SU-DHL-6 (cell line): ENCODE measurements around the gene RAB10.

Source experiments
- H2AFZ ChIP-seq: fragments of 200-600 bp; sonication (generic); 2 replicates; pipeline ENCODE4 v1.6.1; 2014; ENCODE audit warnings: low read depth, mild to moderate bottlenecking, moderate library complexity, mixed read lengths, antibody characterized with exemption, low read length; ENCODE audit not compliant: severe bottlenecking
- H3F3A ChIP-seq: fragments of 200-600 bp; shearing (Covaris generic); 2 replicates; pipeline ENCODE4 v1.6.0; 2016; ENCODE audit warnings: antibody characterized with exemption, mild to moderate bottlenecking; ENCODE audit not compliant: insufficient read depth
- H3K27ac ChIP-seq: fragments of 200-600 bp; sonication (generic); 2 replicates; pipeline ENCODE4 v1.5.1; 2016; ENCODE audit warnings: low read depth, mild to moderate bottlenecking, low read length, moderate library complexity, mixed read lengths
- H3K27me3 ChIP-seq: fragments of 200-600 bp; sonication (generic), shearing (Covaris generic); 2 replicates; pipeline ENCODE4 v1.6.0; 2014; ENCODE audit warnings: mild to moderate bottlenecking, low read length
- H3K36me3 ChIP-seq: fragments of 200-600 bp; sonication (generic); 2 replicates; pipeline ENCODE4 v1.6.1; 2014; ENCODE audit warnings: mild to moderate bottlenecking, low read length, mixed read lengths
- H3K4me2 ChIP-seq: fragments of 300-600, 200-600 bp; shearing (Covaris generic), sonication (generic); 2 replicates; pipeline ENCODE4 v1.6.0; 2014; ENCODE audit warnings: low read length, low read depth, mild to moderate bottlenecking; ENCODE audit not compliant: poor library complexity, severe bottlenecking
- H3K4me3 ChIP-seq: fragments of 200-600 bp; sonication (generic); 2 replicates; pipeline ENCODE4 v1.5.1; 2014; ENCODE audit warnings: antibody characterized with exemption, low read length, mild to moderate bottlenecking, mixed read lengths; ENCODE audit not compliant: insufficient read depth, poor library complexity, severe bottlenecking
- H3K79me2 ChIP-seq: fragments of 200-600 bp; sonication (generic); 2 replicates; pipeline ENCODE4 v1.6.1; 2014; ENCODE audit warnings: mild to moderate bottlenecking, low read length, moderate library complexity; ENCODE audit not compliant: insufficient read depth
- H3K9ac ChIP-seq: fragments of 200-600 bp; sonication (generic); 2 replicates; pipeline ENCODE4 v1.7.0; 2014; ENCODE audit warnings: mild to moderate bottlenecking, low read length
- H3K9me2 ChIP-seq: fragments of 200-600 bp; sonication (generic); replicated peaks from 2 replicates; pipeline ENCODE4 v1.6.1; 2014; ENCODE audit warnings: low read length; ENCODE audit not compliant: insufficient read depth
- H3K9me3 ChIP-seq: fragments of 200-600 bp; sonication (generic); 2 replicates; pipeline ENCODE4 v1.6.1; 2014; ENCODE audit warnings: low read length, mixed read lengths; ENCODE audit not compliant: insufficient read depth
- H4K20me1 ChIP-seq: fragments of 200-600 bp; sonication (generic); 2 replicates; pipeline ENCODE4 v1.6.1; 2014; ENCODE audit warnings: low read depth, mild to moderate bottlenecking, antibody characterized with exemption, low read length, moderate library complexity, mixed read lengths
- EZH2phosphoT487 ChIP-seq: fragments of 200-600 bp; sonication (generic), shearing (Covaris generic); conservative IDR thresholded peaks from 2 replicates; pipeline ENCODE4 v1.6.1; 2018; ENCODE audit warnings: mild to moderate bottlenecking, antibody characterized with exemption, low read length, moderate library complexity, mixed read lengths
- TF ChIP-seq, protein P1 (sequence below): fragments of 200-600 bp; sonication (generic); IDR thresholded peaks from one replicate; pipeline ENCODE4 v1.5.1; 2017; ENCODE audit warnings: antibody characterized with exemption, mild to moderate bottlenecking, low read length, moderate library complexity; ENCODE audit not compliant: insufficient read depth, poor library complexity, severe bottlenecking

The RAB10 gene

DNA sequence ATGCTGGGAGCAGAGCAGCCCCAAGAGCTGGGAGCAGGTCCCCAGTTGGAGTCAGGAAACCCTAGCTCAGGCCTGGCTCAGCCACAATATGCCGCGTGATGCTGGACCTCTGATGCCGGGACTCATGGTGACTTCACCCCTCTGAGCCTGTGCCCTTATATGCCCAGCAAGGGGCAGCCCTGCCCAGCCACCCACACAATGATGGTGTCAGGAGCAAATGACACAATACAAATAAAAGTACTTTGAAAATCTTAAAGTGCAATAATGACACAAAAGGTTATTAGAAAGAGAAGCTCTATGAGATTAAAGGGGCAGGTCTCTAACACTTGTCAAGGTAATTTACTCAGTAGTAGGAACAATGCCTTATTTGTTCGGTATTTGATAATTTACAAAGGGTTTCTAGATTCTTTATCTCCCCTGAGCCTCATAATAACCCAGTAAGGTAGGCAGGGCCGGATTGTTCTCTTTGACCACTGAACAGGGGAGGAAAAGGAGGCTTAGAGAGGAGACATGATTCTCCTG lies 33.3 kb upstream of the RAB10 start:
- no peak for TF ChIP-seq EZH2phosphoT487
- TF ChIP-seq, protein P1, sequence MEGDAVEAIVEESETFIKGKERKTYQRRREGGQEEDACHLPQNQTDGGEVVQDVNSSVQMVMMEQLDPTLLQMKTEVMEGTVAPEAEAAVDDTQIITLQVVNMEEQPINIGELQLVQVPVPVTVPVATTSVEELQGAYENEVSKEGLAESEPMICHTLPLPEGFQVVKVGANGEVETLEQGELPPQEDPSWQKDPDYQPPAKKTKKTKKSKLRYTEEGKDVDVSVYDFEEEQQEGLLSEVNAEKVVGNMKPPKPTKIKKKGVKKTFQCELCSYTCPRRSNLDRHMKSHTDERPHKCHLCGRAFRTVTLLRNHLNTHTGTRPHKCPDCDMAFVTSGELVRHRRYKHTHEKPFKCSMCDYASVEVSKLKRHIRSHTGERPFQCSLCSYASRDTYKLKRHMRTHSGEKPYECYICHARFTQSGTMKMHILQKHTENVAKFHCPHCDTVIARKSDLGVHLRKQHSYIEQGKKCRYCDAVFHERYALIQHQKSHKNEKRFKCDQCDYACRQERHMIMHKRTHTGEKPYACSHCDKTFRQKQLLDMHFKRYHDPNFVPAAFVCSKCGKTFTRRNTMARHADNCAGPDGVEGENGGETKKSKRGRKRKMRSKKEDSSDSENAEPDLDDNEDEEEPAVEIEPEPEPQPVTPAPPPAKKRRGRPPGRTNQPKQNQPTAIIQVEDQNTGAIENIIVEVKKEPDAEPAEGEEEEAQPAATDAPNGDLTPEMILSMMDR, result no peak
- Histone ChIP-seq H3K4me2 (no peak overlapping the region), H3K9me3 (no peaks in the 10 kb centered on the region), H3K36me3 (no peaks in the 10 kb centered on the region), H3K27ac (no peak overlapping the region), H3K79me2 (no peaks in the 10 kb centered on the region), H4K20me1 (no peaks in the 10 kb centered on the region), H3K4me3 (no peak overlapping the region), H3K27me3 (no peaks in the 10 kb centered on the region), H3K9ac (no peak overlapping the region), H3F3A (no peaks in the 10 kb centered on the region), H2AFZ (no peak overlapping the region), H3K9me2 (no peaks in the 10 kb centered on the region)

DNA sequence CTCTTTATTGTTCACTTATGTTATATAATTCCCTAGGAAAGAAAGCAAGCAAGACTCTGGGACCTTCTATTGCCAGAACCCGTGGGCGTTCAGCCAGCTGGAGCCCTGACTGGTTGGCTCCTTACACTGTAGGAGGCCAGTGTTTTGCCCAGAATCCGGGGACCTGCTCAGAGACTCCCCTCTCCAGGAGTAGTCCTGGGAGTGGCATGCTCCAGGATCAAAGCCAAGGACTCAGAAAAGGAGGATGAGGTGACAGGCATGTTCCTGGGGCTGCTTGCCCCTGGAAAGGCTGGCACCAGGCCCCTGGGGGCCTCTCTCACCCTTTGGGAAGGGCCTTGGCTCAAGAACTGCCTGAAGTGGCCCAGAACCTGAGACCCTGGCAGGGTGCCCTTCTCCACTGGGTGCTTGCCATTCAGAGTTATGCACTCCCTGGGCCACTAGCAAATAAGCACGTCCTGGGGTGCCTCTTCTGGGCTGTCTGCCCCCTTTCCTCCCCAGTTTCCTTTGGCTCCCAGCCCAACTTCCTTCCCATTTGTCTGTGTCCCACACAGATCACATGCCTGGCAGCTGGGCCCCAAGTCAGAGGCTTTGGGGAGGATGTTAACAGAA lies 32.0 kb upstream of the RAB10 start:
- Histone ChIP-seq H3K9me2 (no peaks in the 10 kb centered on the region), H3K79me2 (no peaks in the 10 kb centered on the region), H3K9ac (no peak overlapping the region), H3K27ac (no peak overlapping the region), H3K4me2 (no peak overlapping the region), H3F3A (no peaks in the 10 kb centered on the region), H3K36me3 (no peaks in the 10 kb centered on the region), H3K4me3 (no peak overlapping the region), H4K20me1 (no peaks in the 10 kb centered on the region), H3K27me3 (no peaks in the 10 kb centered on the region), H2AFZ (no peak overlapping the region), H3K9me3 (no peaks in the 10 kb centered on the region)
- TF ChIP-seq, protein P1, result no peak
- TF ChIP-seq EZH2phosphoT487, result no peak

DNA sequence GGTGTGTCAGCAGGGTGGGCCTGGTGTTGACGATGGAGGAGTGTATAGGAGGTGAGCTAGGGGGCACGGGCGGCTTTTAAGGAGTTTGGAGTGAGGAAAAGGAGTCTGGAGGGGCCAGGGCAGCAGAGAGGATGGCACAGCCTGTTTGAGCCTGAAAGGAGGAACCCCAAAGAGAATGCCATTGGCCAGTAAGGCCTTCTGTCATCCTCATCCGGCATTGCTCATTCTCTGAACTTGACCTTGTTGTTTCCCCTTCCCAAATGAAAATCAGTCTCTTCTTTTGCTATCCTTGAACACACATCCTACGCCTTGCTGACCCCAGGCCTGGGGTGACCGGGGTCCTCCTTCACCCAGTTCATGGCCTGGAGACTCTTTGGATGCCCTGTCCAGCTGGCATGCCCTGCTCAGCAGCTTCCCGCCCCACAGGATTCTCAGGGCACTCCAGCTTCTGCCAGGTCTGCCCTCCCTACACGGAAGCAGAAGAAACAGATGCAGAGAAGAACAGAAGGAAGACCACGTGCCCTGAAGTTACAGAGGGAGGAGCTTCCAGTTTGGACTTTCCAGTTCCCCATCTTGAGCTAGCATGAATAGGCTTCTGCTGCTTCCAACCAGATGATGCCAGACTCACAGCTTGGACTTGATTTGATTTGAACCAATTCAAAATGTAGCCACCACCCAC lies 31.1 kb upstream of the RAB10 start:
- no peaks in the 10 kb centered on the region for H3K9me2 ChIP-seq
- no peak overlapping the region for H3K27ac ChIP-seq
- no peaks in the 10 kb centered on the region for H3K36me3 ChIP-seq
- H3F3A ChIP-seq, result no peaks in the 10 kb centered on the region
- H3K79me2 ChIP-seq, result no peaks in the 10 kb centered on the region
- no peak overlapping the region for H3K4me3 ChIP-seq
- H4K20me1 ChIP-seq, result no peaks in the 10 kb centered on the region
- TF ChIP-seq, protein P1, result no peak
- no peak for TF ChIP-seq EZH2phosphoT487
- no peak overlapping the region for H3K4me2 ChIP-seq
- no peak overlapping the region for H3K9ac ChIP-seq
- H3K9me3 ChIP-seq, result no peaks in the 10 kb centered on the region
- no peak overlapping the region for H2AFZ ChIP-seq
- no peaks in the 10 kb centered on the region for H3K27me3 ChIP-seq
